K562 (cell line): ENCODE measurements around the gene RAD1. TPM values are rescaled to one million over a fixed set of nuclear protein-coding genes. Genes with fewer than 3 reads are reported as not detected.

Experiments used
- ATAC-seq: fragments of 200-7000 bp; cut with Tn5 transposase; 3 replicates; pipeline ENCODE4 v1.9.1; 2020; ENCODE audit warnings: moderate library complexity
- BruUV-seq: library from RNA; stranded (reverse); fragments of 400-500 nt; replicated peaks from 2 replicates; lab custom pipeline; 2021; lab: Mats Ljungman, UMichigan
- CTCF ChIA-PET: fragments of 300-600 bp; formaldehyde crosslinking; extraction: SDS; loops from one replicate; lab custom pipeline; 2021; ENCODE audit warnings: low intra/inter-chr PET ratio; lab: Yijun Ruan, JAX
- POLR2A ChIA-PET: fragments of 300-600, 350-650 bp; sonication (Branson Sonifier 250); formaldehyde crosslinking; extraction: SDS; loops from one replicate; lab custom pipeline; 2021; ENCODE audit warnings: antibody characterized with exemption, inconsistent platforms; lab: Yijun Ruan, JAX
- DNase-seq, 4 experiments: peaks; one replicate each; pipeline versions ENCODE4 v3.0.0 to v3.0.0-alpha.2; 2011 to 2018; ENCODE audit warnings: low spot score in 3 of 4, mixed read lengths in 3 of 4; ENCODE audit errors: extremely low read depth in 1 of 4
- FAIRE-seq: peaks from 2 replicates; lab custom pipeline; 2011; peaks lifted over from hg19 to GRCh38; lab: Jason Lieb, UNC
- H2AFZ ChIP-seq: 2 replicates; pipeline ENCODE4 v1.6.0; 2011; ENCODE audit warnings: low read depth, low read length, control low read depth, inconsistent platforms
- H3K27ac ChIP-seq: fragments of 200-600 bp; 3 replicates; pipeline ENCODE4 v1.8.0; 2011; ENCODE audit warnings: low read depth, mild to moderate bottlenecking, control low read depth, inconsistent platforms, low read length, moderate library complexity, mixed read lengths; ENCODE audit errors: extremely low read depth
- H3K27me3 ChIP-seq, 2 experiments: fragments of 300-600 bp in 1 of 2; 2 replicates in 1 of 2; 3 replicates in 1 of 2; pipeline versions ENCODE4 v1.6.0 to v1.8.0; 2011; ENCODE audit warnings: inconsistent platforms in 2 of 2, low read length in 2 of 2, mild to moderate bottlenecking in 1 of 2, mixed read lengths in 1 of 2, moderate library complexity in 1 of 2; ENCODE audit not compliant: control insufficient read depth in 2 of 2, insufficient read depth in 2 of 2
- H3K36me3 ChIP-seq: fragments of 300-600 bp; 3 replicates; pipeline ENCODE4 v1.8.0; 2011; ENCODE audit warnings: mild to moderate bottlenecking, low read length, inconsistent platforms; ENCODE audit not compliant: control insufficient read depth, insufficient read depth
- H3K4me1 ChIP-seq, 2 experiments: fragments of 200-600 bp in 1 of 2; replicated peaks in 1 of 2; 2 replicates in 1 of 2; 3 replicates in 1 of 2; pipeline versions ENCODE4 v1.5.1 to v1.8.0; 2011; ENCODE audit warnings: inconsistent platforms in 2 of 2, low read length in 2 of 2, mild to moderate bottlenecking in 1 of 2, mixed read lengths in 1 of 2, moderate library complexity in 1 of 2; ENCODE audit not compliant: control insufficient read depth in 2 of 2, insufficient read depth in 2 of 2
- H3K4me2 ChIP-seq: 2 replicates; pipeline ENCODE4 v1.6.1; 2011; ENCODE audit warnings: low read length, control low read depth, inconsistent platforms, mixed read lengths; ENCODE audit not compliant: insufficient read depth
- H3K4me3 ChIP-seq: fragments of 200-600 bp; sonication (generic), shearing (Covaris generic); 2 replicates; pipeline ENCODE4 v1.5.1; 2016; ENCODE audit warnings: control low read depth, inconsistent platforms
- H3K79me2 ChIP-seq: fragments of 200-600 bp; 3 replicates; pipeline ENCODE4 v1.8.0; 2011; ENCODE audit warnings: low read length, inconsistent platforms; ENCODE audit not compliant: control insufficient read depth, insufficient read depth
- H3K9ac ChIP-seq, 2 experiments: 2 replicates each; pipeline versions ENCODE4 v1.6.0 to v1.6.1; 2011; ENCODE audit warnings: low read depth in 2 of 2, low read length in 2 of 2, control low read depth in 1 of 2, inconsistent platforms in 1 of 2, mild to moderate bottlenecking in 1 of 2, mixed read lengths in 1 of 2; ENCODE audit not compliant: insufficient read depth in 1 of 2
- H3K9me1 ChIP-seq: one replicate; pipeline ENCODE4 v1.6.0; 2011; ENCODE audit warnings: inconsistent platforms, mild to moderate bottlenecking, low read length, moderate library complexity; ENCODE audit not compliant: control insufficient read depth, insufficient read depth
- H3K9me3 ChIP-seq: replicated peaks from 2 replicates; pipeline ENCODE4 v1.5.1; 2011; ENCODE audit warnings: low read depth, low read length, inconsistent platforms; ENCODE audit not compliant: control insufficient read depth, insufficient read depth
- H4K20me1 ChIP-seq: replicated peaks from 2 replicates; pipeline ENCODE4 v1.6.1; 2011; ENCODE audit warnings: low read length, inconsistent platforms, mixed read lengths; ENCODE audit not compliant: control insufficient read depth, insufficient read depth
- BHLHE40 ChIP-seq: IDR thresholded peaks from 2 replicates; pipeline ENCODE4 v1.6.1; 2011; ENCODE audit warnings: low read length, improper control_type of control experiment
- CHD1 ChIP-seq: fragments of 200-600 bp; sonication (generic); IDR thresholded peaks from one replicate; pipeline ENCODE4 v1.6.1; 2012; ENCODE audit warnings: mild to moderate bottlenecking, moderate library complexity, low read length, inconsistent platforms
- CTCF ChIP-seq, 3 experiments: IDR thresholded peaks in 2 of 3; conservative IDR thresholded peaks in 1 of 3; 2 replicates each; pipeline ENCODE4 v1.5.1; 2011 to 2012; ENCODE audit warnings: low read length in 3 of 3, mild to moderate bottlenecking in 3 of 3, control low read depth in 2 of 3, improper control_type of control experiment in 1 of 3, inconsistent platforms in 1 of 3, low read depth in 1 of 3, mixed read lengths in 1 of 3, moderate library complexity in 1 of 3; ENCODE audit not compliant: insufficient read depth in 2 of 3
- EP300 ChIP-seq: IDR thresholded peaks from 2 replicates; pipeline ENCODE4 v1.6.1; 2012; ENCODE audit warnings: low read length, improper control_type of control experiment
- EZH2 ChIP-seq: IDR thresholded peaks from 2 replicates; pipeline ENCODE4 v1.6.1; 2012; ENCODE audit warnings: low read depth, mild to moderate bottlenecking, inconsistent platforms, low read length, borderline replicate concordance
- FOXK2 ChIP-seq, 2 experiments: fragments of 450-650 bp; IDR thresholded peaks in 1 of 2; conservative IDR thresholded peaks in 1 of 2; 2 replicates each; pipeline ENCODE4 v1.6.1; 2016; ENCODE audit warnings: low read depth in 2 of 2, mild to moderate bottlenecking in 1 of 2
- HNRNPK ChIP-seq: fragments of 200-400 bp; formaldehyde crosslinking; IDR thresholded peaks from one replicate; pipeline ENCODE4 v1.6.1; 2018; ENCODE audit warnings: mild to moderate bottlenecking, low read depth, low read length; ENCODE audit not compliant: poor library complexity, severe bottlenecking
- KDM2B ChIP-seq: fragments of 250-450 bp; sonication (Bioruptor Pico); IDR thresholded peaks from 2 replicates; pipeline ENCODE4 v1.8.0; 2021; ENCODE audit warnings: mild to moderate bottlenecking, moderate library complexity
- MLLT1 ChIP-seq, 2 experiments: fragments of 450-650 bp; IDR thresholded peaks; 2 replicates each; pipeline ENCODE4 v1.6.1; 2016
- MXI1 ChIP-seq: IDR thresholded peaks from 2 replicates; pipeline ENCODE4 v1.6.1; 2011; ENCODE audit warnings: low read depth, mild to moderate bottlenecking, improper control_type of control experiment, low read length
- PCBP1 ChIP-seq: fragments of 200-400 bp; formaldehyde crosslinking; IDR thresholded peaks from 2 replicates; pipeline ENCODE4 v1.6.1; 2018; ENCODE audit warnings: mild to moderate bottlenecking, low read depth, low read length; ENCODE audit not compliant: poor library complexity, severe bottlenecking
- RAD21 ChIP-seq, 2 experiments: fragments of 250-450 bp in 1 of 2; fragments of 450-650 bp in 1 of 2; sonication (Bioruptor Pico) in 1 of 2; formaldehyde crosslinking in 1 of 2; IDR thresholded peaks in 1 of 2; conservative IDR thresholded peaks in 1 of 2; 2 replicates each; pipeline versions ENCODE4 v1.4.0 to v1.8.0; 2020 to 2022; ENCODE audit warnings: mild to moderate bottlenecking in 2 of 2, moderate library complexity in 1 of 2
- RBM34 ChIP-seq: fragments of 200-400 bp; formaldehyde crosslinking; IDR thresholded peaks from 2 replicates; pipeline ENCODE4 v1.6.1; 2018; ENCODE audit warnings: low read length, borderline replicate concordance; ENCODE audit not compliant: insufficient read depth
- SIN3A ChIP-seq, 2 experiments: fragments of 150-350 bp in 1 of 2; IDR thresholded peaks; 2 replicates each; pipeline ENCODE4 v1.6.1; 2011 to 2016; ENCODE audit warnings: borderline replicate concordance in 2 of 2, low read depth in 2 of 2, low read length in 2 of 2, mild to moderate bottlenecking in 2 of 2, moderate library complexity in 2 of 2; ENCODE audit not compliant: control insufficient read depth in 1 of 2
- SMC3 ChIP-seq: conservative IDR thresholded peaks from 2 replicates; pipeline ENCODE4 v1.6.1; 2011; ENCODE audit warnings: low read depth, low read length, improper control_type of control experiment; ENCODE audit not compliant: insufficient read depth
- ZFP1 ChIP-seq: fragments of 450-650 bp; formaldehyde crosslinking; IDR thresholded peaks from 2 replicates; pipeline ENCODE4 v1.4.0; 2020; ENCODE audit warnings: mild to moderate bottlenecking, mixed read lengths
- ZNF584 ChIP-seq: fragments of 200-800 bp; sonication (Bioruptor generic); IDR thresholded peaks from 2 replicates; pipeline ENCODE4 v1.6.1; 2016; ENCODE audit warnings: low read depth, mild to moderate bottlenecking, missing genetic modification characterization, missing compliant biosample characterization
- ZSCAN32 ChIP-seq: fragments of 450-650 bp; formaldehyde crosslinking; IDR thresholded peaks from 2 replicates; pipeline ENCODE4 v1.4.0; 2020; ENCODE audit warnings: mild to moderate bottlenecking, moderate library complexity
- ZZZ3 ChIP-seq: fragments of 450-650 bp; IDR thresholded peaks from 2 replicates; pipeline ENCODE4 v1.6.1; 2016; ENCODE audit warnings: antibody characterized with exemption, mild to moderate bottlenecking, moderate library complexity
- WGBS: fragments of 100-300 bp; shearing (Covaris generic); methylation state at CpG from one replicate; pipeline ENCODE4 v1.1.6; 2016; ENCODE audit warnings: low coverage, mixed read lengths; ENCODE audit not compliant: insufficient coverage; ENCODE audit errors: missing lambda C conversion rate; 5-methylcytosine and 5-hydroxymethylcytosine counted together
- in situ Hi-C: fragments of 300-500 bp; cut with MboI; formaldehyde crosslinking; loops from 4 replicates; pipeline ENCODE4 v1.15.0; 2018; ENCODE audit warnings: inconsistent platforms, mixed read lengths
- intact Hi-C: fragments of 100-400 bp; cut with micrococcal nuclease; formaldehyde crosslinking; loops from 2 replicates; pipeline ENCODE4 v1.14.2; 2022
- polyA plus RNA-seq, 8 experiments: library from polyadenylated mRNA; depleted of rRNA in 4 of 8; stranded (reverse) in 5 of 8; unstranded in 3 of 8; fragments of >200 nt; fragmentation: Nextera tagmentation in 2 of 8; fragmentation: Illumina TruSeq in 1 of 8; extraction: Ambion mirVana in 2 of 8; extraction: Trizol in 1 of 8; gene quantifications; 2 replicates each; pipeline versions ENCODE4 v1.2.1 to v1.2.3, GENCODE V29; 2011 to 2014; ENCODE audit warnings: inconsistent platforms in 1 of 8, missing spikeins in 1 of 8
- total RNA-seq, 7 experiments: library from RNA; depleted of rRNA in 6 of 7; stranded (reverse); fragments of >200 nt in 6 of 7; fragmentation: Illumina TruSeq in 2 of 7; extraction: Trizol in 2 of 7; gene quantifications; 2 replicates each; pipeline versions ENCODE4 v1.2.1 to v1.2.3, GENCODE V29; 2011 to 2021; ENCODE audit warnings: low replicate concordance in 1 of 7

The RAD1 gene
- total and polyA plus RNA-seq, 9 of the 15 experiments (the other 6 are each of a cell fraction or from before 2014, with no cell fraction given): 44.5 to 148 (median 60.8) TPM

GRCh38 chr5:34905564-34905963, 9.7 kb downstream of the RAD1 start:
- in situ Hi-C loops: loop anchor here (25.0 kb wide), 1 partner anchor 1443 kb away; no protein-coding TSS in a partner anchor

More at GRCh38 chr5:34905564-34905963, 9.7 kb downstream of the RAD1 start:
- H3K9me1 ChIP-seq: no peaks in the 10 kb centered on the region
- H3K4me2 ChIP-seq: no peak overlapping the region
- intact Hi-C loops: no loop called here
- no peaks in the 10 kb centered on the region for H4K20me1 ChIP-seq
- H3K27me3 ChIP-seq: no peaks in the 10 kb centered on the region
- no peak overlapping the region for H3K27ac ChIP-seq
- CTCF ChIA-PET: interaction anchor here (0.7 to 1.7 kb wide), 3 partner anchors 98 to 431 kb away, joined by 3 to 10 read pairs (median 4); no protein-coding TSS in a partner anchor
- TF ChIP-seq ZSCAN32 (CRISPR knock-in tag) (no peak), PCBP1 (no peak), EP300 (no peak), ZNF584 (CRISPR knock-in tag) (no peak), BHLHE40 (no peak), CHD1 (no peak), RBM34 (no peak), HNRNPK (no peak), CTCF (IDR thresholded peaks at IDR 0.05 in 2 of 3, conservative IDR thresholded peaks at IDR 0.05 in 1 of 3; ENCODE audit: insufficient read depth in 2 of 3, low read depth in 1 of 3, low read length in 3 of 3) (peak; percentile 45 to 73 (median 50); a peak in 4 of 6 replicates), EZH2 (no peak), FOXK2 (conservative IDR thresholded peaks at IDR 0.05 in 1 of 2, IDR thresholded peaks at IDR 0.05 in 1 of 2; ENCODE audit: low read depth in 2 of 2) (no peak), ZZZ3 (no peak), MLLT1 (IDR thresholded peaks at IDR 0.05) (no peak), RAD21 (CRISPR knock-in tag; conservative IDR thresholded peaks at IDR 0.05 in 1 of 2, IDR thresholded peaks at IDR 0.05 in 1 of 2) (peak; percentile 37 to 50; a peak in 3 of 4 replicates), ZFP1 (CRISPR knock-in tag) (no peak), SIN3A (IDR thresholded peaks at IDR 0.05; ENCODE audit: borderline replicate concordance in 2 of 2, control insufficient read depth in 1 of 2, low read depth in 2 of 2, low read length in 2 of 2) (no peak), SMC3 (0 out of 2 replicates have a peak, but pooled peaks have one; percentile 13), MXI1 (no peak), KDM2B (CRISPR knock-in tag) (no peak)
- 85% methylated on average over 2 of the region's 2 CpGs for whole genome bisulfite sequencing
- FAIRE-seq: no peak
- ATAC-seq: peak; percentile 56
- H3K4me3 ChIP-seq: no peak overlapping the region
- peaks cover 58% of the 10 kb centered on the region for H3K36me3 ChIP-seq
- H3K9ac ChIP-seq: no peak overlapping the region
- DNase-seq: peak in 2 of 4 experiments; percentile 34 to 41
- BruUV-seq: no TSS peak
- no peak overlapping the region for H2AFZ ChIP-seq
- no peaks in the 10 kb centered on the region for H3K79me2 ChIP-seq
- peaks cover 5 to 6% of the 10 kb centered on the region in 2 experiments; a peak in 4 of 5 replicates for H3K4me1 ChIP-seq
- POLR2A ChIA-PET: interaction anchor here (0.6 to 2.3 kb wide), 3 partner anchors 10 to 402 kb away, joined by 3 to 14 read pairs (median 3); partner anchors contain the start of genes BRIX1 and RAD1
- H3K9me3 ChIP-seq: no peaks in the 10 kb centered on the region
